Lung microvascular endothelial cell (primary cell): Measurements from ENCODE around the gene COX6A1. TPM values are rescaled to one million over a fixed set of nuclear protein-coding genes. Genes with fewer than 3 reads are reported as not detected.

Experiments
- total RNA-seq: library from RNA; depleted of rRNA; stranded (reverse); fragments of >200 nt; gene quantifications from 2 replicates; pipeline ENCODE4 v1.2.1, GENCODE V29; 2014

Gene COX6A1
- total RNA-seq, 1 donor from 2014 or later: 598 TPM

Other genes starting within 250 kb of the COX6A1 start
- gene GCN1, start 243.4 kb upstream of the COX6A1 start, total RNA-seq: 48.4 and 68.5 TPM in 2 replicates
- gene RPLP0, start 237.0 kb upstream of the COX6A1 start, total RNA-seq: 2,396 and 3,163 TPM in 2 replicates
- gene PXN, start 172.4 kb upstream of the COX6A1 start, total RNA-seq: 52.5 and 56.2 TPM in 2 replicates
- under 0.01 TPM in 2 replicates for gene RNU4-2, start 146.2 kb upstream of the COX6A1 start, total RNA-seq
- under 0.01 TPM in 2 replicates for gene RNU4-1, start 144.9 kb upstream of the COX6A1 start, total RNA-seq
- gene SIRT4, start 135.8 kb upstream of the COX6A1 start, total RNA-seq: 0.87 and 3.2 TPM in 2 replicates
- gene PLA2G1B, start 110.3 kb upstream of the COX6A1 start, total RNA-seq: not detected in 2 replicates
- not detected in 2 replicates for gene MSI1, start 68.9 kb upstream of the COX6A1 start, total RNA-seq
- 26.0 and 30.5 TPM in 2 replicates for gene TRIAP1, start 8.3 kb downstream of the COX6A1 start, total RNA-seq
- 12.6 and 17.5 TPM in 2 replicates for gene GATC, start 8.3 kb downstream of the COX6A1 start, total RNA-seq
- gene SRSF9, start 31.6 kb downstream of the COX6A1 start, total RNA-seq: 220 and 239 TPM in 2 replicates
- gene DYNLL1, start 58.0 kb downstream of the COX6A1 start, total RNA-seq: 189 and 344 TPM in 2 replicates
- 19.0 and 21.8 TPM in 2 replicates for gene COQ5, start 91.0 kb downstream of the COX6A1 start, total RNA-seq
- 90.2 and 127 TPM in 2 replicates for gene RNF10, start 96.2 kb downstream of the COX6A1 start, total RNA-seq
- gene POP5, start 143.3 kb downstream of the COX6A1 start, total RNA-seq: 19.8 and 23.6 TPM in 2 replicates
- under 0.01 TPM in 1 of 2 replicates, not detected in the other for gene CABP1, start 202.5 kb downstream of the COX6A1 start, total RNA-seq
- gene MLEC, start 249.0 kb downstream of the COX6A1 start, total RNA-seq: 27.4 and 32.0 TPM in 2 replicates